MM.1S (cell line): ENCODE results near the gene ARSG.
A peak's percentile ranks its signal among the peaks of the same experiment; 100 is the strongest.

Experiments
- DNase-seq: peaks from one replicate; pipeline ENCODE4 v3.0.0-alpha.2; 2015
- H2AFZ ChIP-seq: fragments of 300-600 bp; sonication (generic); 2 replicates; pipeline ENCODE4 v1.6.0; 2016; ENCODE audit warnings: antibody characterized with exemption, low read length
- H3F3A ChIP-seq: fragments of 300-600 bp; sonication (generic); 2 replicates; pipeline ENCODE4 v1.6.1; 2016; ENCODE audit warnings: mild to moderate bottlenecking, antibody characterized with exemption, low read length, moderate library complexity, mixed read lengths; ENCODE audit not compliant: insufficient read depth
- H3K27ac ChIP-seq: fragments of 300-600 bp; sonication (generic); 2 replicates; pipeline ENCODE4 v1.5.1; 2016; ENCODE audit warnings: mild to moderate bottlenecking, low read length
- H3K27me3 ChIP-seq: fragments of 300-600 bp; sonication (generic); replicated peaks from 2 replicates; pipeline ENCODE4 v1.6.0; 2016; ENCODE audit warnings: low read length; ENCODE audit not compliant: insufficient read depth
- H3K36me3 ChIP-seq: fragments of 300-600 bp; sonication (generic); replicated peaks from 2 replicates; pipeline ENCODE4 v1.6.1; 2016; ENCODE audit warnings: mild to moderate bottlenecking, low read length, mixed read lengths; ENCODE audit not compliant: insufficient read depth
- H3K4me1 ChIP-seq: fragments of 300-600 bp; sonication (generic); 2 replicates; pipeline ENCODE4 v1.6.1; 2016; ENCODE audit warnings: low read length, mixed read lengths
- H3K4me2 ChIP-seq: fragments of 300-600 bp; sonication (generic); 2 replicates; pipeline ENCODE4 v1.6.0; 2016; ENCODE audit warnings: low read depth, low read length
- H3K4me3 ChIP-seq: fragments of 300-600 bp; sonication (generic); 2 replicates; pipeline ENCODE4 v1.5.1; 2016; ENCODE audit warnings: low read length, mixed read lengths
- H3K79me2 ChIP-seq: fragments of 300-600 bp; sonication (generic); 2 replicates; pipeline ENCODE4 v1.6.1; 2016; ENCODE audit warnings: mixed run types, low read length, mixed read lengths
- H3K9ac ChIP-seq: fragments of 300-600 bp; sonication (generic); 2 replicates; pipeline ENCODE4 v1.6.1; 2016; ENCODE audit warnings: low read length, mixed read lengths
- H3K9me2 ChIP-seq: fragments of 300-600 bp; sonication (generic); replicated peaks from 2 replicates; pipeline ENCODE4 v1.6.1; 2016; ENCODE audit warnings: mild to moderate bottlenecking, low read length, mixed read lengths; ENCODE audit not compliant: insufficient read depth
- H3K9me3 ChIP-seq: fragments of 300-600 bp; sonication (generic); replicated peaks from 2 replicates; pipeline ENCODE4 v1.6.1; 2016; ENCODE audit warnings: mild to moderate bottlenecking, low read length, mixed read lengths; ENCODE audit not compliant: insufficient read depth
- H4K20me1 ChIP-seq: fragments of 300-600 bp; sonication (generic); 2 replicates; pipeline ENCODE4 v1.6.1; 2016; ENCODE audit warnings: mild to moderate bottlenecking, low read length, moderate library complexity, mixed read lengths; ENCODE audit not compliant: insufficient read depth
- CTCF ChIP-seq: fragments of 300-600 bp; sonication (generic); IDR thresholded peaks from 2 replicates; pipeline ENCODE4 v1.5.1; 2016; ENCODE audit warnings: antibody characterized with exemption, low read length, mixed read lengths
- EZH2 ChIP-seq: fragments of 300-600 bp; sonication (generic); optimal IDR thresholded peaks from 2 replicates; pipeline ENCODE3; 2017; ENCODE audit warnings: low read depth, mild to moderate bottlenecking, antibody characterized with exemption, low read length, mixed read lengths
- EZH2phosphoT487 ChIP-seq: fragments of 300-600 bp; sonication (generic); IDR thresholded peaks from 2 replicates; pipeline ENCODE4 v1.6.1; 2018; ENCODE audit warnings: antibody characterized with exemption, low read length

ARSG gene

DNA sequence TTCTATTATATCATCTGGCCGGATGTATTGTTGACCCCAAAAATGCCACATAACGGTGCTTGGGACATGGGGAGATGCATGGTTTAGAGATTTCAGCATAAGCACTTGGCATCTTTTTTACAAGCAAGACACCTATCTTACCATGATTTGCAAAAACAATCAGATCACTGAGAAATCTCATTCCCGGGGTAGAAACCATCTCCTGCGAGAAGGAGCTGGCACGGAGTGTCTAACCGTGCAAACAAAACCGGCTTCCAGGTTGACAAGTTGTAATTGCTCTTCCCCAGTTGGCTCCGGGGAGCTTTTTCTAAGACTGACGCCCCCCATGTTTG, 1.4 kb upstream of the ARSG start:
- Histone ChIP-seq H2AFZ (peak overlapping the region; percentile 76; the same call in 1 of the 2 replicates), H3K9ac (peak overlapping the region; percentile 99; the same call in 1 of the 2 replicates), H3K27me3 (no peaks in the 10 kb centered on the region), H3F3A (peaks cover 31% of the 10 kb centered on the region), H3K4me1 (peaks cover 5% of the 10 kb centered on the region; the same call in 1 of the 2 replicates), H4K20me1 (no peaks in the 10 kb centered on the region), H3K27ac (peak overlapping the region; percentile 60; the same call in 1 of the 2 replicates), H3K4me3 (peak overlapping the region; percentile 92), H3K36me3 (no peaks in the 10 kb centered on the region), H3K9me3 (no peaks in the 10 kb centered on the region), H3K79me2 (no peaks in the 10 kb centered on the region), H3K9me2 (no peaks in the 10 kb centered on the region), H3K4me2 (peak overlapping the region; percentile 94)
- DNase-seq, result no peak
- TF ChIP-seq EZH2 (no peak), EZH2phosphoT487 (no peak), CTCF (no peak)

GRCh38 chr17:68290268-68290954, 884 bp upstream of the ARSG start:
- Histone ChIP-seq H3K4me1 (peaks cover 5% of the 10 kb centered on the region; the same call in 1 of the 2 replicates), H3K4me2 (peak overlapping the region; percentile 94), H3K9ac (peak overlapping the region; percentile 99), H3K36me3 (no peaks in the 10 kb centered on the region), H3K27me3 (no peaks in the 10 kb centered on the region), H3F3A (peaks cover 31% of the 10 kb centered on the region), H2AFZ (peak overlapping the region; percentile 76), H3K9me2 (no peaks in the 10 kb centered on the region), H3K9me3 (no peaks in the 10 kb centered on the region), H3K79me2 (no peaks in the 10 kb centered on the region), H4K20me1 (no peaks in the 10 kb centered on the region), H3K27ac (peak overlapping the region; percentile 60), H3K4me3 (peak overlapping the region; percentile 92)
- DNase-seq, result peak; percentile 71
- TF ChIP-seq EZH2, result no peak
- TF ChIP-seq CTCF, result no peak
- no peak for TF ChIP-seq EZH2phosphoT487

DNA sequence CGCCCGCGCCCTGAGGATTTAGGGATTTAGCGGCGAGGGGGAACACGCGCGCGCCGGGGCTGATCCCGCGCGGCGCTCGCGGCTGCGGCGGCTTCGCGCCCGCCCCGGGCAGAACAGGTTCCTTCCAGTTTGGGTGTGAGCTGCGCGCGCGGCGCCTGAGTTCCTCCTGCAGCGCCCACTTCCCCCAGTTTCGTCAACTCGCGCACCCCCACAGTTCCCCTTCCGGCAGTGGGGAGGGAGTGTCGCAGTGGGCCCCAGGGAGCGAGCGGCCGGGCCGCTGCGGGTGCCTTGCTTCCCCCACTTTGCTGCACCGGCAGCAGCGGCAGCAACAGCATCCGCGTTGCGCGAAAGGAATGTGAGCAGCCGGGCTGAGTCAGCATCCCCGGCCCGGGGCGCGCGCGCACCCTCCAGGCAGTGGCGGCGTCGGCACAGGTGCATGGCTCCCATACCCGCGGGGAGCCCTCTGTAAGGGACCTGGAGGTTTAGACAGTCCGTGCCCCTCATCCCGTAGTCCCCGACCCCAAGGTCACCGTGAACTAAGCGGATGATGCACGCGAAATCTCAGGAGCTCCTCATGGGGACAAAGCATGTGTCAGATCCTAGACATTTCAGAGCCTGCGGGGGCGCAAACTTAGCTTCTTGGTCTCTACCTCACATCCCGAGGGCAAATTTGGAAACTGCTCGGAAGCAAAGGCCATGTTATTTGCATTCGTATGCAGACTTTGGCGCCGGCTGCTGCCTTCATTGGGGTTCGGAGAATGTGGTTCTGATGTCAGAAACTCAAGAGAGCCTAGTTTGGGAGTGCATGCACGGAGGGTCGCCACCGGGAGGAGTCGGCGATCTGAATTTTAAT, 767 bp downstream of the ARSG start:
- H2AFZ ChIP-seq, result peak overlapping the region; percentile 88
- H3F3A ChIP-seq, result peaks cover 31% of the 10 kb centered on the region

More for the DNA sequence above, 767 bp downstream of the ARSG start:
- peak overlapping the region; percentile 57 for H3K4me2 ChIP-seq
- DNase-seq, result peak; percentile 91
- peak overlapping the region; percentile 99 for H3K9ac ChIP-seq
- H3K36me3 ChIP-seq, result no peaks in the 10 kb centered on the region
- H3K4me3 ChIP-seq, result peak overlapping the region; percentile 74
- H3K27me3 ChIP-seq, result no peaks in the 10 kb centered on the region
- peaks cover 5% of the 10 kb centered on the region; the same call in 1 of the 2 replicates for H3K4me1 ChIP-seq
- TF ChIP-seq EZH2, result no peak
- TF ChIP-seq CTCF, result peak; percentile 21; the same call in 1 of the 2 replicates
- H3K27ac ChIP-seq, result peak overlapping the region; percentile 91
- no peaks in the 10 kb centered on the region for H3K9me3 ChIP-seq
- no peaks in the 10 kb centered on the region for H4K20me1 ChIP-seq
- no peaks in the 10 kb centered on the region for H3K9me2 ChIP-seq
- no peaks in the 10 kb centered on the region for H3K79me2 ChIP-seq
